Epithelial cell of esophagus (primary cell): Measurements from ENCODE around the gene SLC2A5.

Source experiments
- DNase-seq: peaks from one replicate; pipeline ENCODE4 v3.0.0; 2010; ENCODE audit warnings: low read depth
- H3K4me3 ChIP-seq: 2 replicates; pipeline ENCODE4 v1.5.1; 2011; ENCODE audit warnings: mild to moderate bottlenecking, low read length, control low read depth
- TF ChIP-seq, protein P1 (sequence below): IDR thresholded peaks from 2 replicates; pipeline ENCODE4 v1.5.1; 2011; ENCODE audit warnings: low read depth, mild to moderate bottlenecking, low read length, control low read depth, inconsistent platforms; ENCODE audit not compliant: insufficient read depth; ENCODE audit errors: missing control alignments

Gene SLC2A5

DNA sequence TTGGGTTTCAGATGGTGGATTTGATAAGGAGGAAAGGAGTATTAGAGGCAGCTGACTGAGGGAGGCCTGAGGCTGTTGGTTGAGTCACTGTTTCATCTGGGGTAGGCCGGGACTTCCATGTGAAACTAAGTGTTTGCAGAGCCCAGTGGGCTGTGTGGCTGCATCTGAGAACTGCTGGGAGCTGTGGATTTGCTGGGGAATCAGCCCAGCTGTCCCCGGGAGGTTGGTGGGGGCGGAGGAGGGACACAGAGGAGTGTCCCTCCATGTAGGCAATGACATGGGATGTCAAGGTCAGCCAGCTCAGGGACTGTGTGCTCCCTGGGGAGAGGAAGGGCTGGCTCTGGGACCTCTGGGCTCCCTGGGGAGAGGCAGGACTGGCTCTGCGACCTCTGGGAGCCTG, 79.6 kb downstream of the SLC2A5 start:
- TF ChIP-seq, protein P1, sequence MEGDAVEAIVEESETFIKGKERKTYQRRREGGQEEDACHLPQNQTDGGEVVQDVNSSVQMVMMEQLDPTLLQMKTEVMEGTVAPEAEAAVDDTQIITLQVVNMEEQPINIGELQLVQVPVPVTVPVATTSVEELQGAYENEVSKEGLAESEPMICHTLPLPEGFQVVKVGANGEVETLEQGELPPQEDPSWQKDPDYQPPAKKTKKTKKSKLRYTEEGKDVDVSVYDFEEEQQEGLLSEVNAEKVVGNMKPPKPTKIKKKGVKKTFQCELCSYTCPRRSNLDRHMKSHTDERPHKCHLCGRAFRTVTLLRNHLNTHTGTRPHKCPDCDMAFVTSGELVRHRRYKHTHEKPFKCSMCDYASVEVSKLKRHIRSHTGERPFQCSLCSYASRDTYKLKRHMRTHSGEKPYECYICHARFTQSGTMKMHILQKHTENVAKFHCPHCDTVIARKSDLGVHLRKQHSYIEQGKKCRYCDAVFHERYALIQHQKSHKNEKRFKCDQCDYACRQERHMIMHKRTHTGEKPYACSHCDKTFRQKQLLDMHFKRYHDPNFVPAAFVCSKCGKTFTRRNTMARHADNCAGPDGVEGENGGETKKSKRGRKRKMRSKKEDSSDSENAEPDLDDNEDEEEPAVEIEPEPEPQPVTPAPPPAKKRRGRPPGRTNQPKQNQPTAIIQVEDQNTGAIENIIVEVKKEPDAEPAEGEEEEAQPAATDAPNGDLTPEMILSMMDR, result no peak
- peak; percentile 63 for DNase-seq
- H3K4me3 ChIP-seq, result no peak overlapping the region

DNA sequence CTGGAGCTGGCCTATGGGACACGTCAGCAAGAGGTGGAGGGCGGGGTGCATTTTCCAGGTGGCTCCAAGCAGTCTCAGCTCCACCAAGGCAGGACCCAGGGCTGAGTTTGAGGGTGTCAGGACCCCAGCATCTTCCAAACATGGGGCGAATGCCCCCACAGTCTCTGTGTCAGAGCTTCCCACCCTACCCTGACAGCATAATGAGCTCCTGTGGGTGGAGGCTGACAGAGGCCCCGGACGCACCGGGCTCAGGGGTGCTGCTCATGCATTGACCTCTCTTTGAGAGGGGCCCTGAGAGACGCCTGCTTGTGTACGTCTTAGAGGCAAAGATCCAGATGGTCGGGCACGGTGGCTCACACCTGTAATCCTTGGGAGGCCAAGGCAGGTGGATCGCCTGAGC, 80.4 kb downstream of the SLC2A5 start:
- DNase-seq, result no peak
- no peak overlapping the region for H3K4me3 ChIP-seq
- TF ChIP-seq, protein P1, result no peak

DNA sequence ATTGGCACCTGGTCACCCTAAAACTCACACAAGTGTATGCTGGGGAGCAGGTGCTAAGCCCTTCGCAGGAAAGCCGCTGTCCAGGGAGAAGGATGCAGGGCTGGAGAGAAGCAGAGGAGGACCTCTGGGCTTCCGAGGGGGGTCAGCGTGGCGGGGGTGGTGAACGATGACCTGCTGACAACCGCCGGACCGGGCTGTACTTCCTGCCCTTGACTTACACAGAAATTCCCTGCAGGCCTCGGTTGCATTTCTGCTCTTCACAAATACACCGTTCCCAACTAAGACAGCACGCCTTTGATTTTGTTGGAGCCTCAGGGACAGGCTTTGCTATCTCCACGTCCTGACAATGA, 80.8 kb downstream of the SLC2A5 start:
- TF ChIP-seq, protein P1, result no peak
- H3K4me3 ChIP-seq, result no peak overlapping the region
- DNase-seq, result no peak

DNA sequence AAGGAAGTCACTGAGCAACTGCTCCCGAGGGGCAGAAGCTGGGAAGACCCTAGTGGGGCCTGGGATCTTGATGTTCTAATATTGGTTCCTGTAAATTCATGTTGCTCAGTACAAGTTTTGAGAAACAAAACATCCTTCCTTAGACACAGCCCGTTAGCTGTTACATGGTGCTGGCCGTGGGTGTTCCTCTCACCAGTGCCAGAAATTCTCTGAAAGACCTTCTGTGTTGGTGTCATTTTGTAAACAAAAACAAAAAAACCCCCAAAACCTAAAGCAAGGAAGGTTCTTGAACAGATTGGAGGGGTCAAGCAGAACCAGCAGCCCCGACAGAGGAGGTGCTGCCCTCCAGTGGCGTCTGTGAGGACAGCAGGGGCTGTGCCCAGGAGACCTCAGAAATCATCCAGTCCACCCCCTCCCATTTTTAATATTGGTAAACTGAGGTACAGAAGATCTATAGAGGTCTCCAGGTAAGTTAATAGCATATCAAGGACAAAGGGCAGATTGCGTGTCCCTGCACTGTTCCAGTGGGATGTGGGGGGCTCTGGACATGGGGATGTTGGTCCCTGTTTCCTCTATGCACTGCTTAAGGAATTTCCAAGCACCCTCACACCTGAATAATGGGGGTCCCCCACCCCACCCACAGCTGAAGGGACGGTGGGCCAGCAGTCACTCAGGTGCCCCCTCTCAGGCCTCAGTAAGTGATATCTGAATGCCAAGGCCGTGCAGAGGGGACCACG, 81.4 kb downstream of the SLC2A5 start:
- TF ChIP-seq, protein P1, result peak; percentile 94
- H3K4me3 ChIP-seq, result no peak overlapping the region
- DNase-seq, result peak; percentile 41

DNA sequence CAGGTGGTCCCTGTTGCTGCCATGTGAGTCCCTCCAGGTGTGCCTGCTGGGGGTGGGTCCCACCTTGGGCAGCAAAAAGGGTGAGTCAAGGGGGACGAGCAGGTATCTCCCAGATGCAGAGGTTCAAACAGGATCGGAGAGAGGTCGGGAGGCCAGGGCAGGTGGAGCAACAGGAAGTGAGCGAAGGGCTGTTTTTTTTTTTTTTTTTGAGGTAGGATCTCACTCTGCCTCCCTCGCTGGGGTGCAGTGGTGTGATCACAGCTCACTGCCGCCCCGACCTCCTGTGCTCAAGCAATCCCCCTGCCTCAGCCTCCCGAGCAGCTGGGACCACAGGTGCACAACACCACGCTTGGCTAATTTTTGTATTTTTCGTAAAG, 82.6 kb downstream of the SLC2A5 start:
- no peak overlapping the region for H3K4me3 ChIP-seq
- TF ChIP-seq, protein P1, result no peak
- DNase-seq, result no peak

DNA sequence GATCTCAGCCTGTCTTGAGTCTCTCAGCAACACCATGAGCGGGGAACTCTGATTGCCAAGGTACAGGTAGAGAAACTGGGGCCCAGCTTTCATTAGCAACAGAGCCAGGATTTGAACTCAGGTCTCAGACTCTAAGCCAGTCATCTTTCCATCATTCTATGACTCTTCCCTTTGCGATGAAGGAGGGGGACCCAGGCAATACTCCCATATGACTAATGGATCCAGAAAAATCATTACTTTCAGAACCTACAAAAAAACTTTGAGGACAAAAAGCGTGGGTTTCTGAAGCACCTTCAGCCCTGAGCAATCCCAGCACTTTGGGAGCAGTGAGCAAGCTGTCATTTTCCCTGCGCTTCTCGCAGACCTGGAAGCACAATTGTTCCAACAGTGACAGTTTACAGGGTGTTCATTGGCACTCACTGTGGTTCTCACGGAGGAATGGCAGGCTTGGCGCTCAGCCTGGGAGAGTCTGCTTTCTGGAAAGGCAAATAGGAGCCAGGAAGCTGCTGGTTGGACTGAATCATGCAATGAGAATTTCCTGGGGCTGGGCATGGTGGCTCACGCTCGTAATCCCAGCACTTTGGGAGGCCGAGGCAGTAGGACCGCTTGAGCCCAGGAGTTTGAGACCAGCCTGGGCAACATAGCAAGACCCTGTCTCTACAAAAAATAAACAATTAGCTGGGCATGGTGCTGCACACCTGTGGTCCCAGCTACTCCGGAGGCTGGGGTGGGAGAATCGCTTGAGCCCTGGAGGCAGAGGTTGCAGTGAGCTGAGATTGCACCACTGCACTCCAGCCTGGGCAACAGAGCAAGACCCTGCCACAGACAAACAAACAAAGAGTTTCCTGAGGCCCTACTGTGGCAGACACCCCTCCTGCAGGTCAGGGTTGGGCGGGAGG, 83.3 kb downstream of the SLC2A5 start:
- H3K4me3 ChIP-seq, result no peak overlapping the region
- TF ChIP-seq, protein P1, result no peak
- DNase-seq, result peak; percentile 97
